H1 (cell line): ENCODE data around the gene CHN2. TPM values are rescaled to one million over a fixed set of nuclear protein-coding genes. Genes with fewer than 3 reads are reported as not detected.

Experiments
- CTCF ChIA-PET: fragments of 300-600 bp; sonication (Branson Sonifier 250); formaldehyde crosslinking; loops from one replicate; lab custom pipeline; 2021; ENCODE audit not compliant: partially characterized antibody; lab: Charles Lee
- POLR2A ChIA-PET: fragments of 300-600 bp; sonication (Branson Sonifier 250); formaldehyde crosslinking; loops from one replicate; lab custom pipeline; 2021; ENCODE audit warnings: inconsistent platforms; ENCODE audit not compliant: partially characterized antibody; lab: Charles Lee
- DNase-seq, 2 experiments: peaks; one replicate each; pipeline versions ENCODE4 v3.0.0 to v3.0.0-alpha.2; 2010 to 2022; ENCODE audit warnings: low spot score in 2 of 2, low read depth in 1 of 2, mixed read lengths in 1 of 2
- FAIRE-seq: peaks from 2 replicates; lab custom pipeline; 2011; peaks lifted over from hg19 to GRCh38; lab: Jason Lieb, UNC
- H2AFZ ChIP-seq: 2 replicates; pipeline ENCODE4 v1.8.1; 2012; ENCODE audit warnings: low read length, inconsistent platforms
- H2AK5ac ChIP-seq: 2 replicates; pipeline ENCODE4 v1.6.1; 2013; ENCODE audit warnings: low read depth, low read length
- H2BK120ac ChIP-seq: replicated peaks from 2 replicates; pipeline ENCODE3; 2013; ENCODE audit warnings: low read depth, low read length, inconsistent platforms
- H2BK12ac ChIP-seq: 2 replicates; pipeline ENCODE4 v1.6.1; 2013; ENCODE audit warnings: low read depth, low read length
- H2BK15ac ChIP-seq: 2 replicates; pipeline ENCODE4 v1.6.1; 2013; ENCODE audit warnings: low read length
- H2BK20ac ChIP-seq: 2 replicates; pipeline ENCODE4 v1.6.1; 2013; ENCODE audit warnings: low read length
- H2BK5ac ChIP-seq: 2 replicates; pipeline ENCODE4 v1.6.1; 2013; ENCODE audit warnings: low read depth, low read length
- H3K14ac ChIP-seq: 2 replicates; pipeline ENCODE4 v1.6.1; 2013; ENCODE audit warnings: inconsistent platforms; ENCODE audit not compliant: insufficient read length
- H3K18ac ChIP-seq: 2 replicates; pipeline ENCODE4 v1.6.1; 2013; ENCODE audit warnings: low read length; ENCODE audit errors: extremely low read depth
- H3K23ac ChIP-seq: 2 replicates; pipeline ENCODE4 v1.6.1; 2013; ENCODE audit warnings: inconsistent platforms; ENCODE audit not compliant: insufficient read length
- H3K23me2 ChIP-seq: 2 replicates; pipeline ENCODE4 v1.6.1; 2013; ENCODE audit warnings: low read depth, low read length
- H3K27ac ChIP-seq: 2 replicates; pipeline ENCODE4 v1.6.1; 2011; ENCODE audit warnings: low read depth, low read length, inconsistent platforms
- H3K27me3 ChIP-seq, 4 experiments: replicated peaks in 1 of 4; 1 replicate in 1 of 4; 2 replicates in 3 of 4; pipeline versions ENCODE4 v1.6.1 to v1.8.1; 2011 to 2013; ENCODE audit warnings: low read length in 3 of 4, mild to moderate bottlenecking in 3 of 4, inconsistent platforms in 2 of 4, mixed read lengths in 2 of 4, moderate library complexity in 1 of 4; ENCODE audit not compliant: control insufficient read depth in 3 of 4, insufficient read depth in 3 of 4; ENCODE audit errors: extremely low read depth in 1 of 4
- H3K36me3 ChIP-seq, 4 experiments: 2 replicates each; pipeline versions ENCODE4 v1.6.1 to v1.8.1; 2011 to 2013; ENCODE audit warnings: mild to moderate bottlenecking in 4 of 4, low read length in 3 of 4, moderate library complexity in 2 of 4, control low read depth in 1 of 4, inconsistent platforms in 1 of 4; ENCODE audit not compliant: insufficient read depth in 4 of 4, control insufficient read depth in 2 of 4
- H3K4ac ChIP-seq: replicated peaks from 2 replicates; pipeline ENCODE3; 2013; ENCODE audit warnings: low read length, low read depth, mixed read lengths, inconsistent platforms; ENCODE audit not compliant: insufficient read length
- H3K4me1 ChIP-seq, 4 experiments: replicated peaks in 1 of 4; 1 replicate in 1 of 4; 2 replicates in 3 of 4; pipeline versions ENCODE4 v1.6.1 to v1.8.1; 2011 to 2013; ENCODE audit warnings: low read length in 3 of 4, inconsistent platforms in 2 of 4, mixed read lengths in 1 of 4; ENCODE audit not compliant: insufficient read depth in 4 of 4, control insufficient read depth in 3 of 4
- H3K4me2 ChIP-seq, 2 experiments: 2 replicates each; pipeline versions ENCODE4 v1.6.1 to v1.8.1; 2011 to 2013; ENCODE audit warnings: low read depth in 2 of 2, low read length in 2 of 2, control low read depth in 1 of 2, inconsistent platforms in 1 of 2, mild to moderate bottlenecking in 1 of 2; ENCODE audit not compliant: insufficient read depth in 1 of 2
- H3K4me3 ChIP-seq, 4 experiments: fragments of 200-600, 300-600 bp in 1 of 4; sonication (generic), shearing (Covaris generic), sonication (Bioruptor Twin) in 1 of 4; 2 replicates each; pipeline versions ENCODE4 v1.5.1 to v1.8.1; 2011 to 2016; ENCODE audit warnings: low read length in 4 of 4, low read depth in 3 of 4, control low read depth in 2 of 4, inconsistent platforms in 2 of 4, mild to moderate bottlenecking in 2 of 4, mixed read lengths in 1 of 4, moderate library complexity in 1 of 4; ENCODE audit not compliant: insufficient read depth in 2 of 4; ENCODE audit errors: extremely low read depth in 1 of 4
- H3K56ac ChIP-seq: replicated peaks from 2 replicates; pipeline ENCODE3; 2013; ENCODE audit warnings: low read depth, mild to moderate bottlenecking, mixed read lengths, low read length, inconsistent platforms; ENCODE audit not compliant: insufficient read length
- H3K79me1 ChIP-seq: 2 replicates; pipeline ENCODE4 v1.6.1; 2013; ENCODE audit warnings: low read depth, low read length, control low read depth
- H3K79me2 ChIP-seq, 2 experiments: 2 replicates each; pipeline versions ENCODE4 v1.6.1 to v1.8.1; 2012 to 2013; ENCODE audit warnings: low read length in 2 of 2, mild to moderate bottlenecking in 2 of 2, inconsistent platforms in 1 of 2; ENCODE audit not compliant: insufficient read depth in 2 of 2, control insufficient read depth in 1 of 2
- H3K9ac ChIP-seq, 4 experiments: replicated peaks in 1 of 4; 1 replicate in 1 of 4; 2 replicates in 3 of 4; pipeline versions ENCODE4 v1.6.1 to v1.8.1; 2011 to 2013; ENCODE audit warnings: low read depth in 3 of 4, low read length in 3 of 4, control low read depth in 2 of 4, mild to moderate bottlenecking in 2 of 4, moderate library complexity in 2 of 4, inconsistent platforms in 1 of 4; ENCODE audit errors: extremely low read depth in 1 of 4
- H3K9me3 ChIP-seq, 2 experiments: 2 replicates each; pipeline versions ENCODE4 v1.6.1 to v1.8.1; 2012 to 2013; ENCODE audit warnings: mild to moderate bottlenecking in 2 of 2, moderate library complexity in 2 of 2, control low read depth in 1 of 2, inconsistent platforms in 1 of 2, low read depth in 1 of 2, low read length in 1 of 2, mixed read lengths in 1 of 2; ENCODE audit not compliant: insufficient read depth in 2 of 2
- H4K20me1 ChIP-seq, 2 experiments: replicated peaks in 1 of 2; 2 replicates each; pipeline versions ENCODE3 to v1.8.1; 2011 to 2013; ENCODE audit warnings: inconsistent platforms in 2 of 2, low read length in 2 of 2, mild to moderate bottlenecking in 1 of 2; ENCODE audit not compliant: insufficient read depth in 2 of 2, control insufficient read depth in 1 of 2
- H4K5ac ChIP-seq: 2 replicates; pipeline ENCODE4 v1.6.1; 2013; ENCODE audit warnings: low read length, low read depth, mixed read lengths, inconsistent platforms; ENCODE audit not compliant: insufficient read length
- H4K8ac ChIP-seq: 2 replicates; pipeline ENCODE4 v1.8.0; 2013; ENCODE audit warnings: mild to moderate bottlenecking, moderate library complexity, low read length, inconsistent platforms; ENCODE audit not compliant: insufficient read depth; ENCODE audit errors: extremely low read depth
- H4K91ac ChIP-seq: replicated peaks from 2 replicates; pipeline ENCODE3; 2013; ENCODE audit warnings: low read length, mixed read lengths, inconsistent platforms; ENCODE audit not compliant: insufficient read length
- CBX5 ChIP-seq: fragments of 300-800, 300-1000 bp; sonication (generic); IDR thresholded peaks from 2 replicates; pipeline ENCODE4 v1.7.1; 2016; ENCODE audit warnings: antibody characterized with exemption, low read length, low read depth
- RXRA ChIP-seq: IDR thresholded peaks from 2 replicates; pipeline ENCODE4 v1.6.1; 2011; ENCODE audit warnings: low read depth, mild to moderate bottlenecking, low read length, moderate library complexity; ENCODE audit not compliant: insufficient read depth
- SP2 ChIP-seq: IDR thresholded peaks from 2 replicates; pipeline ENCODE4 v1.6.1; 2012; ENCODE audit warnings: mild to moderate bottlenecking, low read length, inconsistent platforms
- TAF7 ChIP-seq: optimal IDR thresholded peaks from 2 replicates; pipeline ENCODE3; 2011; ENCODE audit warnings: low read depth, mild to moderate bottlenecking, inconsistent platforms, low read length, moderate library complexity, borderline replicate concordance
- ZNF274 ChIP-seq: IDR thresholded peaks from 2 replicates; pipeline ENCODE4 v1.7.0; 2012; ENCODE audit warnings: low read length, borderline replicate concordance; ENCODE audit errors: extremely low read depth
- WGBS, 2 experiments: shearing (Covaris generic) in 1 of 2; methylation state at CpG; one replicate each; pipeline versions ENCODE4 v1.1.6 to v1.1.7; 2013 to 2015; ENCODE audit warnings: low lambda C conversion rate in 2 of 2, mixed read lengths in 2 of 2, inconsistent platforms in 1 of 2, low coverage in 1 of 2, missing lambda C conversion rate in 1 of 2; ENCODE audit not compliant: insufficient replicate concordance in 2 of 2, insufficient coverage in 1 of 2, insufficient read length in 1 of 2; ENCODE audit errors: extremely low coverage in 1 of 2, missing lambda C conversion rate in 1 of 2; 5-methylcytosine and 5-hydroxymethylcytosine counted together
- polyA plus RNA-seq, 7 experiments: library from polyadenylated mRNA; depleted of rRNA in 3 of 7; stranded (reverse) in 5 of 7; unstranded in 2 of 7; fragments of >200 nt in 5 of 7; fragments of 200-250 nt in 2 of 7; gene quantifications; 1 replicate in 5 of 7; 2 replicates in 1 of 7; 4 replicates in 1 of 7; pipeline versions ENCODE4 v1.2.1 to v1.2.3, GENCODE V29; 2011 to 2013; ENCODE audit warnings: missing spikeins in 2 of 7, mixed read lengths in 2 of 7
- total RNA-seq: library from RNA; stranded (reverse); fragmentation: NEBNext Ultra II Directional; extraction: Animal tissue kit (Norgen Biotek cat#: 25700); gene quantifications from 2 replicates; pipeline ENCODE4 v1.2.1, GENCODE V29; 2021

CHN2 gene
- total and polyA plus RNA-seq, 2 of the 8 experiments (the other 6 are each of a cell fraction or from before 2014, with no cell fraction given): 2.9 to 4.8 TPM

DNA sequence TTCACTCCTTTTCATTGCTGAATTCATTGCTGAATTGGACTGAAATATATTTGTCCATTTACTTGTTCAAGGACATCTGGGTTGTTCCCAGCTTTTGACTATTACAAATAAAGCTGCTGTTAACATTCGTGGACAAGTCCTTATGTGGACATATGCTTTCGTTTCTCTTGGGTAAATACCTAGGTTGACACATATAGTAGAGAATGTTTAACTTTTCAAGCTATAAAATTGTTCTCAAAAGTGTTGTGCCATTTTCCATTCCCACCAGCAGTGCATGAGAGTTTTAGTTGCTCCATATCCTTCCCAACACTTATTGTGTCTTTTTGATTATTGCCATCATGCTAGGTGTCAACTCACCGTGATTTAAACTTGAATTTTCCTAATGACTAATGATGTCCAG lies 30.7 kb upstream of the CHN2 start:
- H3K36me3 ChIP-seq: no peaks in the 10 kb centered on the region
- no peak overlapping the region for H3K14ac ChIP-seq
- H3K4me2 ChIP-seq: no peak overlapping the region
- no peak overlapping the region for H4K5ac ChIP-seq
- FAIRE-seq (no peak), DNase-seq (no peak)
- H3K4me1 ChIP-seq: no peaks in the 10 kb centered on the region
- H4K91ac ChIP-seq: no peak overlapping the region
- no peak overlapping the region for H2BK5ac ChIP-seq
- no peak overlapping the region for H3K4ac ChIP-seq
- no peak overlapping the region for H3K18ac ChIP-seq
- CTCF ChIA-PET: interaction anchor here (1.0 to 1.4 kb wide), 3 partner anchors 11 to 13 kb away, joined by 3 to 4 read pairs (median 3); no protein-coding TSS in a partner anchor
- no peaks in the 10 kb centered on the region for H3K27me3 ChIP-seq
- H3K23me2 ChIP-seq: no peaks in the 10 kb centered on the region
- peaks cover 0 to 2% of the 10 kb centered on the region in 2 experiments for H4K20me1 ChIP-seq
- no peaks in the 10 kb centered on the region for H3K79me2 ChIP-seq
- H3K27ac ChIP-seq: no peak overlapping the region
- H3K23ac ChIP-seq: no peak overlapping the region
- no peak overlapping the region for H3K9ac ChIP-seq
- H2BK12ac ChIP-seq: no peak overlapping the region
- WGBS, 2 experiments: 90% methylated on average over 3 of the region's 3 CpGs; no CpG with 5 or more reads in 1 of the 2 experiments
- H2AFZ ChIP-seq: no peak overlapping the region
- H2BK120ac ChIP-seq: no peak overlapping the region
- H2BK20ac ChIP-seq: no peak overlapping the region
- H3K79me1 ChIP-seq: no peaks in the 10 kb centered on the region
- H3K4me3 ChIP-seq: no peak overlapping the region
- POLR2A ChIA-PET: no interaction called here
- no peak overlapping the region for H2AK5ac ChIP-seq
- H2BK15ac ChIP-seq: no peak overlapping the region
- no peak overlapping the region for H3K56ac ChIP-seq
- no peak overlapping the region for H4K8ac ChIP-seq
- no peaks in the 10 kb centered on the region for H3K9me3 ChIP-seq
- TF ChIP-seq CBX5 (no peak), TAF7 (no peak), SP2 (no peak), RXRA (no peak), ZNF274 (no peak)
